Vagina (tissue), 2 donors: ENCODE results near the gene CCDC12.

ENCODE experiments used
- CTCF ChIP-seq, 3 experiments: fragments of 450-650 bp in 2 of 3; fragments of 200-600 bp in 1 of 3; sonication (generic) in 1 of 3; IDR thresholded peaks; one replicate each; pipeline ENCODE4 v1.5.1; 2017 to 2019; ENCODE audit warnings: antibody characterized with exemption in 3 of 3, mild to moderate bottlenecking in 2 of 3, moderate library complexity in 2 of 3
- POLR2A ChIP-seq, 2 donors: fragments of 450-650 bp; IDR thresholded peaks; one replicate each; pipeline ENCODE4 v1.6.1; 2017; ENCODE audit warnings: antibody characterized with exemption in 2 of 2, mild to moderate bottlenecking in 2 of 2, moderate library complexity in 2 of 2
- POLR2AphosphoS5 ChIP-seq, 2 donors: sonication (generic); formaldehyde crosslinking; IDR thresholded peaks; one replicate each; pipeline ENCODE4 v1.9.0; 2017; ENCODE audit warnings: antibody characterized with exemption in 2 of 2, mild to moderate bottlenecking in 2 of 2, low read depth in 1 of 2; ENCODE audit not compliant: insufficient read depth in 1 of 2

DNA sequence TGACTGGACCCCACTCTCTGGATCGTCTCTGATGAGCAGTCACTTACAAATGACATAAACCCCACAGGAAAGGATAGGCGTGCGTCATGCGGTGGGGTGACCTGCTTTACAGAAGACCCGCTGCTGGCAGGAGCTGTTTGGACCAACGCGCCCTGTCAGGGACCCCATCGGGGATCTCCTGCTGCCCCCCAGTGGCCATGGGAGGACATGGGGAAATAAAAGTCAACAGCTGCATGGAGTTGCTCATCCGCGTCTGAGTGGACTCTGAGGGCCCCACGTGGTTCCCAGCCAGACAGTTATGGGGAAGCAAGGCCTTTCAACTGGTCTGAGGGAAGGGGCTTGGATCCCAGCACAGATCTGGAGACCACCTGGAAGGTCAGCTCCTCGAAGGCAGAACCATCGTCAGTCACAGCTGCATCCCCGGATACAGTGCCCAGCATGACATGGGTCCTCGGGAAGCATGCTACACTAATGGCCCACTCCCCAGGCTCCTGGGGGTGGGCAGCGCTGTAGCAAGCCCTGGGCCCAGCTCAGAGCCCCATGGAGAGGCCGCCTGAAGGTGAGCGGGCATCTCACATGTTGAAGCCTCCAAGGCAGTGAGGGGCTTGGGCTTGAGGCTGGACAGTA lies 66.9 kb downstream of the CCDC12 start:
- TF ChIP-seq POLR2A (IDR thresholded peaks at IDR 0.05) = no peak
- peak; percentile 67 to 88 (median 80) for TF ChIP-seq CTCF (IDR thresholded peaks at IDR 0.05)
- TF ChIP-seq POLR2AphosphoS5 (IDR thresholded peaks at IDR 0.05; ENCODE audit: insufficient read depth in 1 of 2, low read depth in 1 of 2) = no peak
